ENCODE measurements around the gene SAMD11. TPM values are rescaled to one million over a fixed set of nuclear protein-coding genes. Genes with fewer than 3 reads are reported as not detected.

SAMD11 gene
- total and polyA plus RNA-seq, 2 donors (not counting 1 experiment from before 2014, with no cell fraction given), result not detected

DNA sequence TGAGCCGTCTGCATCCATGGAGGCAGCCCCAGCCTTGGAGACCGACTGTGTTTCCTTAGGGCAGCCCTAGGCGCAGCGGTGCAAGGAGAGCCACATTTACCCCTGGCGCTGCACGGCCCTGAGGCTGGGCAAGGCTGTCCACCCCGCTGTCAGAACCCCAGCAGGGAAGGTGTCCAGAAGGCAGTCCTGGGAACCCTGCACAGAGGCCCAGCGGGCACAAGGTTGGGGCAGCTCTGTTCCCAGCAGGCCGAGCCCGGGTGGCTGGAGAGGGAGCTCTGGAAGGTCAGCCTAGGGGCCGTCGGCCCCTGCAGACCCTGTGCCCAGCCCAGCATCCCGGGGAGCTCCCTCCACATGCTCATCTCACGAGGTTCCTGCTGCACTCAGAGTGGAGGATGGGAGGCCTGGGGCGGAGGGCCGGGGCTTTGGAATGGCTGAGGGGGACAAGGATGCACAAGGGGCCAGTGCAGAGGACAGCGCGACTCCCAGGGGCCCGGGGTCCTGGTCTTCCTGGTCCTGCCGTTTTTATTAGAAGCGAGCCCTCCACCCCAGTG is 19.9 kb upstream of the SAMD11 start:
- TF ChIP-seq CTCF (IDR thresholded peaks at IDR 0.05) (no peak), EZH2 (IDR thresholded peaks at IDR 0.05; ENCODE audit: borderline replicate concordance, insufficient read depth, low read depth, low read length, poor library complexity, severe bottlenecking) (no peak)
- ChIA-PET POLR2A (no interaction called here), CTCF (interaction anchor here (1.0 to 1.2 kb wide), 2 partner anchors 11 to 34 kb away, joined by 3 read pairs; no protein-coding TSS in a partner anchor)
- Mint-ChIP-seq H3K4me1 (peaks cover 22% of the 10 kb centered on the region), H3K27me3 (peaks cover 43% of the 10 kb centered on the region), H3K4me3 (peak overlapping the region; percentile 57), H3K9me3 (ENCODE audit: insufficient read depth) (no peaks in the 10 kb centered on the region), H3K27ac (no peak overlapping the region)
- Histone ChIP-seq H3K9me3 (ENCODE audit: control extremely low read depth in 1 of 3, control insufficient read depth in 2 of 3, insufficient read depth in 1 of 3, low read length in 2 of 3) (peaks cover 0 to 16% (median 0%) of the 10 kb centered on the region in 3 donors), H3K36me3 (replicated peaks in 1 of 2; ENCODE audit: control extremely low read depth in 1 of 2, control insufficient read depth in 1 of 2, extremely low read depth in 1 of 2, insufficient read depth in 2 of 2, low read length in 1 of 2) (no peaks in the 10 kb centered on the region), H3K27me3 (replicated peaks in 1 of 4; ENCODE audit: control extremely low read depth in 1 of 4, control insufficient read depth in 3 of 4, insufficient read depth in 4 of 4, low read length in 3 of 4) (peaks cover 0 to 52% (median 15%) of the 10 kb centered on the region in 4 experiments), H2AFZ (ENCODE audit: insufficient read depth, low read depth, low read length, poor library complexity, severe bottlenecking) (peak overlapping the region; percentile 77), H3K79me2 (ENCODE audit: control insufficient read depth, insufficient read depth, low read length) (no peaks in the 10 kb centered on the region), H3K4me3 (ENCODE audit: control extremely low read depth in 1 of 5, extremely low read depth in 1 of 5, insufficient read depth in 1 of 5, low read depth in 2 of 5, low read length in 4 of 5) (no peak overlapping the region), H3K9ac (ENCODE audit: low read length) (no peak overlapping the region), H3K27ac (ENCODE audit: low read length in 2 of 2) (no peak overlapping the region), H3K4me2 (replicated peaks; ENCODE audit: low read depth, low read length, poor library complexity, severe bottlenecking) (peak overlapping the region; percentile 91), H4K20me1 (ENCODE audit: control insufficient read depth, insufficient read depth, low read length, poor library complexity, severe bottlenecking) (no peaks in the 10 kb centered on the region), H3K4me1 (ENCODE audit: control insufficient read depth in 2 of 2, insufficient read depth in 2 of 2, low read length in 2 of 2) (peaks cover 22 to 30% of the 10 kb centered on the region in 2 donors)
- intact Hi-C loops (cut with micrococcal nuclease), result loop anchor here (2.0 kb wide), 1 partner anchor 17 kb away; no protein-coding TSS in a partner anchor
- WGBS (ENCODE audit: insufficient coverage), result 94% methylated on average over 15 of the region's 21 CpGs
- DNase-seq (peak; percentile 30), ATAC-seq (ENCODE audit: low read depth) (no peak)

DNA sequence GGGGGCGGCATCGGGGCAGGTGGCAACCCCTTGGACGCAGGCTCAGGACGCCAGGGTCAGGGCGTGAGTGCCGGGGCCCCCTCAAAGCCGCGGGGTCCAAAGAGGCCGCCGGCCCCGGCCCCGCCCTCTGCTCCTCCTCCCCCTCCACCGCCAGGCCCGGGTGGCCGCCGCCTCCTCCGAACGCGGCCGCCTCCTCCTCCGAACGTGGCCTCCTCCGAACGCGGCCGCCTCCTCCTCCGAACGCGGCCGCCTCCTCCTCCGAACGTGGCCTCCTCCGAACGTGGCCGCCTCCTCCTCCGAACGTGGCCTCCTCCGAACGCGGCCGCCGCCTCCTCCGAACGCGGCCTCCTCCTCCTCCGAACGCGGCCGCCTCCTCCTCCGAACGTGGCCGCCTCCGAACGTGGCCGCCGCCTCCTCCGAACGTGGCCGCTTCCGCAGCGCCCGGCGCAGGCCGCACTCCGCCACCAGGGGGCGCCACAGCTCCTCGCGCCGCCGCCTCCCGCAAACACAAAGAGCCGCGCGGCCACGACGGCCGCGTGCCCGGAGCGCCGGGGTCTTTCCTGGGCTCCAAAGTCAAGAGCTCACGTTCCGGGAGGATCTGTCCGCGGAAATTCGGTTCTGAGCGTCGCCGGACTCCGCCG is 19.3 kb upstream of the SAMD11 start:
- TF ChIP-seq CTCF (IDR thresholded peaks at IDR 0.05) (peak; percentile 74), EZH2 (IDR thresholded peaks at IDR 0.05; ENCODE audit: borderline replicate concordance, insufficient read depth, low read depth, low read length, poor library complexity, severe bottlenecking) (no peak)
- ATAC-seq (ENCODE audit: low read depth), result peak; percentile 69
- peak overlapping the region; percentile 62 for H3K9ac ChIP-seq (ENCODE audit: low read length)
- peak overlapping the region; percentile 77 for H2AFZ ChIP-seq (ENCODE audit: insufficient read depth, low read depth, low read length, poor library complexity, severe bottlenecking)
- WGBS (ENCODE audit: insufficient coverage), result 5% methylated on average over 81 of the region's 91 CpGs
- peak; percentile 90 for DNase-seq
- peaks cover 22% of the 10 kb centered on the region for H3K4me1 Mint-ChIP-seq
- H3K4me1 ChIP-seq (ENCODE audit: control insufficient read depth in 2 of 2, insufficient read depth in 2 of 2, low read length in 2 of 2), result peaks cover 22 to 30% of the 10 kb centered on the region in 2 donors
- H3K36me3 ChIP-seq (replicated peaks in 1 of 2; ENCODE audit: control extremely low read depth in 1 of 2, control insufficient read depth in 1 of 2, extremely low read depth in 1 of 2, insufficient read depth in 2 of 2, low read length in 1 of 2), result no peaks in the 10 kb centered on the region
- no peaks in the 10 kb centered on the region for H3K9me3 Mint-ChIP-seq (ENCODE audit: insufficient read depth)
- ChIA-PET CTCF (interaction anchor here (1.0 to 2.4 kb wide), 5 partner anchors 34 to 72 kb away, joined by 3 to 18 read pairs (median 4); partner anchors contain the start of gene NOC2L), POLR2A (interaction anchor here (0.6 to 0.7 kb wide), 3 partner anchors 9 to 115 kb away, joined by 3 to 7 read pairs (median 3); no protein-coding TSS in a partner anchor)
- H3K79me2 ChIP-seq (ENCODE audit: control insufficient read depth, insufficient read depth, low read length), result no peaks in the 10 kb centered on the region
- peak overlapping the region in 4 of 5 experiments; percentile 35 to 62 (median 46) for H3K4me3 ChIP-seq (ENCODE audit: control extremely low read depth in 1 of 5, extremely low read depth in 1 of 5, insufficient read depth in 1 of 5, low read depth in 2 of 5, low read length in 4 of 5)
- no peaks in the 10 kb centered on the region for H4K20me1 ChIP-seq (ENCODE audit: control insufficient read depth, insufficient read depth, low read length, poor library complexity, severe bottlenecking)
- no peak overlapping the region for H3K27ac Mint-ChIP-seq
- peaks cover 0 to 48% (median 15%) of the 10 kb centered on the region in 4 experiments for H3K27me3 ChIP-seq (replicated peaks in 1 of 4; ENCODE audit: control extremely low read depth in 1 of 4, control insufficient read depth in 3 of 4, insufficient read depth in 4 of 4, low read length in 3 of 4)
- H3K27ac ChIP-seq (ENCODE audit: low read length in 2 of 2), result no peak overlapping the region
- intact Hi-C loops (cut with micrococcal nuclease), result loop anchor here (2.0 kb wide), 1 partner anchor 16 kb away; no protein-coding TSS in a partner anchor
- H3K4me2 ChIP-seq (replicated peaks; ENCODE audit: low read depth, low read length, poor library complexity, severe bottlenecking), result peak overlapping the region; percentile 91
- H3K9me3 ChIP-seq (ENCODE audit: control extremely low read depth in 1 of 3, control insufficient read depth in 2 of 3, insufficient read depth in 1 of 3, low read length in 2 of 3), result peaks cover 0 to 16% (median 0%) of the 10 kb centered on the region in 3 donors
- peak overlapping the region; percentile 73 for H3K4me3 Mint-ChIP-seq
- peaks cover 42% of the 10 kb centered on the region for H3K27me3 Mint-ChIP-seq
